BLaER1 treated with 17β-estradiol and CSF1 and Interleukin-3, amounts not matched to agents 10 nM and 100 nM (cell line): ENCODE results near the gene KRTAP9-2.
"Not testable (repeated sequence)": the region's sequence is repeated elsewhere in the genome, so short reads cannot be mapped to it uniquely, and the experiment has no call there.

Experiments
- H3K27ac ChIP-seq, 11 experiments: shearing (Covaris generic); formaldehyde crosslinking; 2 replicates each; pipeline ENCODE4 v1.8.1; 2022
- H3K27me3 ChIP-seq, 11 experiments: shearing (Covaris generic); formaldehyde crosslinking; 2 replicates each; pipeline ENCODE4 v1.8.1; 2022
- H3K36me3 ChIP-seq, 11 experiments: shearing (Covaris generic); formaldehyde crosslinking; 2 replicates each; pipeline ENCODE4 v1.8.1; 2022
- H3K4me1 ChIP-seq, 10 experiments: shearing (Covaris generic); formaldehyde crosslinking; 2 replicates each; pipeline ENCODE4 v1.8.1; 2022
- H3K4me2 ChIP-seq, 11 experiments: shearing (Covaris generic); formaldehyde crosslinking; 2 replicates each; pipeline ENCODE4 v1.8.1; 2022
- H3K4me3 ChIP-seq, 10 experiments: shearing (Covaris generic); formaldehyde crosslinking; 2 replicates each; pipeline ENCODE4 v1.8.1; 2022
- H3K9ac ChIP-seq, 11 experiments: shearing (Covaris generic); formaldehyde crosslinking; 2 replicates each; pipeline ENCODE4 v1.8.1; 2022
- H3K9me3 ChIP-seq, 11 experiments: shearing (Covaris generic); formaldehyde crosslinking; replicated peaks in 1 of 11; 2 replicates each; pipeline ENCODE4 v1.8.1; 2022
- H4K20me1 ChIP-seq, 11 experiments: shearing (Covaris generic); formaldehyde crosslinking; 2 replicates each; pipeline ENCODE4 v1.8.1; 2022
- Cebpa-rat ChIP-seq, 11 experiments: shearing (Covaris generic); IDR thresholded peaks; 2 replicates each; pipeline ENCODE4 v1.8.1; 2022

Gene KRTAP9-2

DNA sequence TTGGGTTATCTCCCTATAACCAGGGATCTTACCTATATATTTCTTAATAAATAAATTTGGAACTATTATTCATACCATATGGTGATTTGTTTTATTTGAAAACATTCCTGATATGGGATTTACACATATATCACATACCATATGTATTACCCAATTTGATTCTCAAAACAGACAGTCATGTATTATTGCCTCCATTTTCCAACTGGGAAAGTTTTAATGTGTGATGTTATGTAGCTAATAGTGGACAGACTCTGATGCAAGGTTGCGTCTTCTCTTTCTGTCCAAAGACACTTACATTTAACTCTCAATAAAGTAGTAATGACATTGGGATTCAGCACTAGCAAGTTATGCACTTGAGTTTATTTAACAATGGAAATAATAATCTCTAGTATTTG, 29.8 kb downstream of the KRTAP9-2 start:
- Histone ChIP-seq H3K4me2 (no peak overlapping the region), H3K27me3 (no peaks in the 10 kb centered on the region), H3K9me3 (no peaks in the 10 kb centered on the region; a peak in 1 of 22 replicates), H3K4me1 (0 out of 20 replicates have a peak, but pooled peaks cover 0 to 8% (median 0%) of the 10 kb centered on the region in 10 experiments), H3K27ac (no peak overlapping the region), H3K36me3 (no peaks in the 10 kb centered on the region), H3K9ac (no peak overlapping the region), H4K20me1 (no peaks in the 10 kb centered on the region), H3K4me3 (no peak overlapping the region)
- no peak for TF ChIP-seq Cebpa-rat (IDR thresholded peaks at IDR 0.05)

DNA sequence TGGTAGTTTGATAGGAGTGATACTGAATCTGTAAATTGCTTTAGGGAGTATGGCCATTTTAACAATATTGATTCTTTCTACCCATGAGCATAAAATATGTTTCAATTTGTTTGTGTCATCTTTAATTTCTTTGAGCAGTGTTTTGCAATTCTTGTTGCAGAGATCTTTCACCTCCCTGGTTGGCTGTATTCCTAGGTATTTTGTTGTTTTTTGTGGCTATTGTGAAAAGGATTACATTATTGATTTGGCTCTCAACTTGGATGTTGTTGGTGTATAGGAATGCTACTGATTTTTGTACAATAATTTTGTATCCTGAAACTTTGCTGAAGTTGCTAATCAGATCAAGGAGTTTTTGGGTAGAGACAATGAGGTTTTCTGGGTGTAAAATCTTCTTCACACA, 32.0 kb downstream of the KRTAP9-2 start:
- no peaks in the 10 kb centered on the region; a peak in 1 of 22 replicates for H3K9me3 ChIP-seq
- no peak overlapping the region for H3K4me3 ChIP-seq
- TF ChIP-seq Cebpa-rat (IDR thresholded peaks at IDR 0.05), result no peak
- H3K36me3 ChIP-seq, result no peaks in the 10 kb centered on the region
- H3K4me1 ChIP-seq, result 0 out of 20 replicates have a peak, but pooled peaks cover 0 to 4% (median 0%) of the 10 kb centered on the region in 10 experiments
- no peak overlapping the region for H3K4me2 ChIP-seq
- no peaks in the 10 kb centered on the region for H4K20me1 ChIP-seq
- H3K27me3 ChIP-seq, result no peaks in the 10 kb centered on the region
- no peak overlapping the region for H3K27ac ChIP-seq
- no peak overlapping the region for H3K9ac ChIP-seq

DNA sequence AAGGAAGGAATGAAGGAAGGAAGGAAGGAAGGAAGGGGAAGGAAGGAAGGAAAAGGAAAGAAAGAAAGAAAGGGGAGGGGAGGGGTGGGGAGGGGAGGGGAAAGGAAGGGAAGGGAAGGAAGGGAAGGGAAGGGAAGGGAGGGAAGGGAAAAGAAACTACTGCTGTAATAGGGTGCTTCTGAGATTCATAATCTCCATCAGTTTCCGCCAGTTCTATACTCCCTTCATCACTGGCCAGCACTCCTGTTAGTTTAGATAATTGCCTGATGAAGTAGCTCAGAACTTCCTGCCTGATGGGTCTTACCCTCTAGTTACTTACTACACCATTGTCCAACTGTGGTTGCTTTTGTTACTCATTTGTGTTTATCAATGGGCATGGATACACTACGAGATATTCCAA, 36.8 kb downstream of the KRTAP9-2 start:
- no peak for TF ChIP-seq Cebpa-rat (IDR thresholded peaks at IDR 0.05)
- Histone ChIP-seq H3K27me3 (no peaks in the 10 kb centered on the region), H3K36me3 (no peaks in the 10 kb centered on the region), H4K20me1 (no peaks in the 10 kb centered on the region), H3K9me3 (no peaks in the 10 kb centered on the region), H3K27ac (no peak overlapping the region), H3K4me2 (no peak overlapping the region), H3K4me1 (peaks cover 0 to 13% (median 0%) of the 10 kb centered on the region in 10 experiments; a peak in 3 of 20 replicates), H3K9ac (no peak overlapping the region), H3K4me3 (no peak overlapping the region)

DNA sequence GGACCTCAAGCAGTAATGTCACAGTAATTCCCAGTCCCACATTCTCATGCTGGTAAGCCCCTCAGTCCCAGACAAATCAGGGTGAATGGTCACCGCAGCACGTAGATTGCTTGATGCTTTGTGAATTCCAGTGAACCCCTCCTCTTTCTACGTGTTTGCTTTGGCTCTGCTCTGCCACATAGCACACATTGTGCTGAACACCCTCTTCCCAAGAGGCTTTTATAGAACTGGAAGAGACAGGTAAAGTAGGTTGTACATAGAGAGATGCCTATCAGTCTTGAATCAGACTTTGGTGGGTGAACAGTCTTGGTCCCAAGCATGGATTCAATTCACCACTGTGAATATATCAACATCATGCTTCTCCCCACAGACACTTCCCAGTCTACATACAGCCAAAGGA, 38.2 kb downstream of the KRTAP9-2 start:
- no peaks in the 10 kb centered on the region for H3K36me3 ChIP-seq
- peaks cover 0 to 13% (median 0%) of the 10 kb centered on the region in 10 experiments; a peak in 3 of 20 replicates for H3K4me1 ChIP-seq
- no peak for TF ChIP-seq Cebpa-rat (IDR thresholded peaks at IDR 0.05)
- H3K9me3 ChIP-seq, result no peaks in the 10 kb centered on the region
- no peak overlapping the region for H3K27ac ChIP-seq
- H4K20me1 ChIP-seq, result no peaks in the 10 kb centered on the region
- no peak overlapping the region for H3K4me3 ChIP-seq
- no peaks in the 10 kb centered on the region for H3K27me3 ChIP-seq
- H3K9ac ChIP-seq, result no peak overlapping the region
- peak overlapping the region in 2 of 11 experiments; percentile 34; a peak in 4 of 22 replicates for H3K4me2 ChIP-seq

DNA sequence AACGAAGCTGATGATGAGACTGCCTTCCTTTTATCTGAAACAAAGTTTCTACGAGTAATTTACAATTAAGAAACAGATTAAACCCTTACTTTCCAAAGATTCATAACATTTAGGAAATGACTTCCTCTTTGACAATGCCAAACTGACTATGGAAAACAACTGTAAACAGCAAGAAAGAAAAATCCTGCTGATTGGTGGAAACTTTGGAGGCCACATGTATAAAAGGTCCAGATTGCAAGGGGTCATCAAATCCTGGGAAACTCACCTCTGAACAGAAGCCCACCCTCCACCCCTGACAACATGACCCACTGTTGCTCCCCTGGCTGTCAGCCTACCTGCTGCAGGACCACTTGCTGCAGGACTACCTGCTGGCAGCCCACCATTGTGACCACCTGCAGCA, 38.6 kb downstream of the KRTAP9-2 start, which contains the start of gene KRTAP9-6:
Gene KRTAP9-6 (plus strand): TSS at position 301 of the 400 bp plus-strand sequence. CDS start 0 bp downstream, at position 301.
- no peaks in the 10 kb centered on the region for H3K36me3 ChIP-seq
- H4K20me1 ChIP-seq, result no peaks in the 10 kb centered on the region
- H3K4me2 ChIP-seq, result peak within 1 kb of the TSS in 2 of 11 experiments; percentile 34; a peak in 4 of 22 replicates
- H3K9ac ChIP-seq, result no peak within 1 kb of the TSS
- no peaks in the 10 kb centered on the region for H3K27me3 ChIP-seq
- H3K4me1 ChIP-seq, result peaks cover 0 to 12% (median 0%) of the 10 kb centered on the region in 10 experiments; a peak in 3 of 20 replicates
- H3K4me3 ChIP-seq, result no peak within 1 kb of the TSS
- TF ChIP-seq Cebpa-rat (IDR thresholded peaks at IDR 0.05), result no peak
- H3K27ac ChIP-seq, result no peak within 1 kb of the TSS
- no peaks in the 10 kb centered on the region for H3K9me3 ChIP-seq

DNA sequence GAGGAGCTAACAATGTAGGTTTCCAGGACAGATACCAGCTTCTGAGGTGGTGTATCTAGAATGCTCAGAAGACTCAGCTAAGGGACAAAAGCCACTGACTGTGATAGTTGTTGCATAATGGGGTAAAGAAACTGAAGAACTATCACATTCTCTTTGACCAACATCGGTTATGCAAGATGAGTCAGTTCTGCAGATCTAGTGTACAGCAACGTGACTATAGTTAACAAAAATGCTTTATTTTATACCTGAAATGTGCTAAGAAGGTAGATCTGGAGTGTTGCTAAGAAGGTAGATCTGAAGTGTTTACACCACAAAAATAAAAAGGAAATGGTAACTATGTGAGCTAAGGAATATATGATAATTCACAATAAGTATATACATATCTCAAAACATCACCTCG, 41.3 kb downstream of the KRTAP9-2 start:
- no peak for TF ChIP-seq Cebpa-rat (IDR thresholded peaks at IDR 0.05)
- Histone ChIP-seq H3K27ac (no peak overlapping the region), H3K4me3 (no peak overlapping the region), H3K36me3 (no peaks in the 10 kb centered on the region), H3K4me2 (no peak overlapping the region), H3K4me1 (peaks cover 0 to 9% (median 0%) of the 10 kb centered on the region in 10 experiments; a peak in 3 of 20 replicates), H3K9me3 (no peaks in the 10 kb centered on the region), H3K27me3 (no peaks in the 10 kb centered on the region), H3K9ac (no peak overlapping the region), H4K20me1 (no peaks in the 10 kb centered on the region)

DNA sequence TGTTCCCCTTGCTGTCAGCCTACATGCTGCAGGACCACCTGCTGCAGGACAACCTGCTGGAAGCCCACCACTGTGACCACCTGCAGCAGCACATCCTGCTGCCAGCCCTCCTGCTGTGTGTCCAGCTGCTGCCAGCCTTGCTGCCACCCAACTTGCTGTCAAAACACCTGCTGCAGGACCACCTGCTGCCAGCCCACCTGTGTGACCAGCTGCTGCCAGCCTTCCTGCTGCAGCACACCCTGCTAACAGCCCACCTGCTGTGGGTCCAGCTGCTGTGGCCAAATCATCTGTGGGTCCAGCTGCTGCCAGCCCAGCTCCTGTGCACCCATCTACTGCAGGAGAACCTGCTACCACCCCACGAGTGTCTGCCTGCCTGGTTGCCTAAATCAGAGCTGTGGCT, 44.9 kb downstream of the KRTAP9-2 start:
- H3K9me3 ChIP-seq, H3K27ac ChIP-seq, H3K4me2 ChIP-seq, H3K4me3 ChIP-seq, H4K20me1 ChIP-seq, H3K27me3 ChIP-seq, H3K36me3 ChIP-seq, H3K9ac ChIP-seq, H3K4me1 ChIP-seq: not testable (repeated sequence)

DNA sequence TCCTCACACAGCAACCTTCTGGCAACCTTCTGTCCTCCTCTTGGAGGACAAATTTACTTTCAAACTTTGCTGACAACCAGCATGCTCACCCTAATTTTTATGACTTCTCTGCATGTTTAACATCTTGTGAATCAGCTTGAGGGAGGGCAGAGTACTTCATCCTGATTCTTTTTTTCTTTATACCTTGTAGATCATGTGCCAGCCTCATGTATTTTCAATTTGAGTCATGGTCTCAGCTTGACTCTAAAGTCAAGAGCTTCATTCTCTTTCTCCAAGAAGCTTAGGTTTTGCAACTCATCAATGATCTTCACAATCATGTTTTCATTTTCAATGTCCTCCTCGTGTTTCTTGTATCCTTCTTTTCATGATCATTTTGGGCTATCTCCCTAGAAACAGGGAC, 45.4 kb downstream of the KRTAP9-2 start:
- Histone ChIP-seq H3K4me3 (no peak overlapping the region), H4K20me1 (no peaks in the 10 kb centered on the region), H3K36me3 (no peaks in the 10 kb centered on the region), H3K9me3 (no peaks in the 10 kb centered on the region), H3K4me2 (no peak overlapping the region), H3K9ac (no peak overlapping the region), H3K4me1 (peaks cover 0 to 10% (median 0%) of the 10 kb centered on the region in 10 experiments; a peak in 4 of 20 replicates), H3K27ac (no peak overlapping the region), H3K27me3 (no peaks in the 10 kb centered on the region)
- TF ChIP-seq Cebpa-rat (IDR thresholded peaks at IDR 0.05), result no peak

DNA sequence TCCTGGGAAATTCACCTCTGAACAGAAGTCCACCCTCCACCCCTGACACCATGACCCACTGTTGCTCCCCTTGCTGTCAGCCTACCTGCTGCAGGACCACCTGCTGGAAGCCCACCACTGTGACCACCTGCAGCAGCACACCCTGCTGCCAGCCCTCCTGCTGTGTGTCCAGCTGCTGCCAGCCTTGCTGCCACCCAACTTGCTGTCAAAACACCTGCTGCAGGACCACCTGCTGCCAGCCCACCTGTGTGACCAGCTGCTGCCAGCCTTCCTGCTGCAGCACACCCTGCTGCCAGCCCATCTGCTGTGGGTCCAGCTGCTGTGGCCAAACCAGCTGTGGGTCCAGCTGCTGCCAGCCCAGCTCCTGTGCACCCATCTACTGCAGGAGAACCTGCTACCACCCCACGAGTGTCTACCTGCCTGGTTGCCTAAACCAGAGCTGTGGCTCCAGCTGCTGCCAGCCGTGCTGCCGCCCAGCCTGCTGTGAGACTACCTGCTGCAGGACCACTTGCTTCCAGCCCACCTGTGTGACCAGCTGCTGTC, 49.3 kb downstream of the KRTAP9-2 start, which contains the start of gene KRTAP9-7:
Gene KRTAP9-7 (plus strand): TSS at position 51 of the 543 bp plus-strand sequence. CDS start 0 bp downstream, at position 51.
- not testable (repeated sequence) for H4K20me1 ChIP-seq, H3K9ac ChIP-seq, H3K4me1 ChIP-seq, H3K9me3 ChIP-seq, H3K4me3 ChIP-seq, H3K36me3 ChIP-seq, H3K27me3 ChIP-seq
- Histone ChIP-seq H3K27ac (peak within 1 kb of the TSS in 1 of 11 experiments; percentile 14; a peak in 2 of 22 replicates), H3K4me2 (peak within 1 kb of the TSS in 3 of 11 experiments; percentile 23 to 37 (median 29); a peak in 3 of 22 replicates)
